ACC112 (cell line): Measurements from ENCODE around the gene RNASE8.
"Not testable (repeated sequence)": the region's sequence is repeated elsewhere in the genome, so short reads cannot be mapped to it uniquely, and the experiment has no call there.

ENCODE experiments used
- H2AFZ ChIP-seq: fragments of 200-600 bp; sonication (generic); one replicate; pipeline ENCODE4 v1.6.0; 2017; ENCODE audit warnings: antibody characterized with exemption, low read length; ENCODE audit not compliant: unreplicated experiment
- H3K27ac ChIP-seq: fragments of 200-600 bp; sonication (generic); 2 replicates; pipeline ENCODE4 v1.5.1; 2014; ENCODE audit warnings: low read depth, mild to moderate bottlenecking, antibody characterized with exemption, low read length, moderate library complexity
- H3K27me3 ChIP-seq: fragments of 200-600 bp; sonication (generic); 2 replicates; pipeline ENCODE4 v1.6.1; 2014; ENCODE audit warnings: mild to moderate bottlenecking, antibody characterized with exemption, low read length, moderate library complexity, mixed read lengths; ENCODE audit not compliant: insufficient read depth
- H3K36me3 ChIP-seq: fragments of 200-600 bp; sonication (generic); 2 replicates; pipeline ENCODE4 v1.6.1; 2016; ENCODE audit warnings: mild to moderate bottlenecking, antibody characterized with exemption, low read length, moderate library complexity, mixed read lengths; ENCODE audit not compliant: insufficient read depth
- H3K4me1 ChIP-seq: fragments of 200-600 bp; sonication (generic); one replicate; pipeline ENCODE4 v1.6.1; 2016; ENCODE audit warnings: low read length, mixed read lengths; ENCODE audit not compliant: insufficient read depth, unreplicated experiment, control insufficient read depth
- H3K4me3 ChIP-seq: fragments of 200-600 bp; sonication (generic); 2 replicates; pipeline ENCODE4 v1.5.1; 2014; ENCODE audit warnings: mild to moderate bottlenecking, low read depth, low read length
- H3K79me2 ChIP-seq: fragments of 200-600 bp; sonication (generic); one replicate; pipeline ENCODE4 v1.6.0; 2016; ENCODE audit warnings: low read length; ENCODE audit not compliant: control insufficient read depth, unreplicated experiment, insufficient read depth

The RNASE8 gene, protein sequence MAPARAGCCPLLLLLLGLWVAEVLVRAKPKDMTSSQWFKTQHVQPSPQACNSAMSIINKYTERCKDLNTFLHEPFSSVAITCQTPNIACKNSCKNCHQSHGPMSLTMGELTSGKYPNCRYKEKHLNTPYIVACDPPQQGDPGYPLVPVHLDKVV

DNA sequence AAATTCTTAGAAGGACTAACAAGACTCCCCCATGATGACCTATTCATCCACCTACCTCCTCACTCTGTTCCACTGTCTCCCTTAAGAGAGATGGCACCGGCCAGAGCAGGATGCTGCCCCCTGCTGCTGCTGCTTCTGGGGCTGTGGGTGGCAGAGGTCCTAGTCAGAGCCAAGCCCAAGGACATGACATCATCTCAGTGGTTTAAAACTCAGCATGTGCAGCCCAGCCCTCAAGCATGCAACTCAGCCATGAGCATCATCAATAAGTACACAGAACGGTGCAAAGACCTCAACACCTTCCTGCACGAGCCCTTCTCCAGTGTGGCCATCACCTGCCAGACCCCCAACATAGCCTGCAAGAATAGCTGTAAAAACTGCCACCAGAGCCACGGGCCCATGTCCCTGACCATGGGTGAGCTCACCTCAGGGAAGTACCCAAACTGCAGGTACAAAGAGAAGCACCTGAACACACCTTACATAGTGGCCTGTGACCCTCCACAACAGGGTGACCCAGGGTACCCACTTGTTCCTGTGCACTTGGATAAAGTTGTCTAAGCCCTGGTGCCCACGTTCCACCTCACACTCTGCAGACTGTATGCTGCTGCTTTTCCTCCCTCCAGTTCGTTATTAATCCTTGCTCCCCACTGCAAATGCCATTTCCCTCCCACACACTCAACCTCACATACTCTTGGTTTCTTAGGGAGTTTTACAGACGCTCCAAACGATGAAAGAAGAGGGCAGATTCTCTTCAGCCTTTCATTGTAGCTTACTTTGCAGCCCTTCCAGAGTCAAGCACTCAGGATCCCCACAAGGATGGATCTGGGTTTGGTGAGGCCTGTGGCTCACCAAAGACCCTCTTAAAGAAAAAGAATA lies at the start of gene RNASE8:
Gene RNASE8 (plus strand): TSS at position 20 of the 873 bp plus-strand sequence. CDS start 71 bp downstream, at position 91.
- no peaks in the 10 kb centered on the region for H3K79me2 ChIP-seq
- peaks cover 8% of the 10 kb centered on the region; the same call in 1 of the 2 replicates for H3K27me3 ChIP-seq
- H3K27ac ChIP-seq = no peak within 1 kb of the TSS
- H3K4me3 ChIP-seq = no peak within 1 kb of the TSS
- peaks cover 2% of the 10 kb centered on the region for H3K4me1 ChIP-seq
- H3K36me3 ChIP-seq = no peaks in the 10 kb centered on the region
- no peak within 1 kb of the TSS for H2AFZ ChIP-seq

DNA sequence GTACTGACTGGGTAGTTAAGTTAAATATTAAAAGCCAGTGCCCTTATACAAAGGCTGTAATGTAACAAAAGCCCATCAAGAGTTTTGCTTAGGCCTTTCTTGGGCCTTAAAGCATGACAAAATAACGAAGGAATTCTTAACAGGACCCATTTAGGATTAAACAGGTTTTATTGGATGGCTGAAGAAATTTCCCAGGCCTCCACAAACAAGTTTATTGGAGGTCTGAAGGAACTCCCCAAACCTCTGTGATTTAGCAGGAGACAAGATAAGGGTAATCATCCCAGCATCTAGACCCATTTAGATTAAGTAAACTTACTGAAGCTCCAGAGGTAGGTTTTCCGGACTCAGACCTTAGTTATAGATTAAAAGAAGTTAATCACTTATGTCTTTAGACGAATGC lies 47.9 kb upstream of the RNASE8 start:
- H3K36me3 ChIP-seq, H3K27ac ChIP-seq, H2AFZ ChIP-seq, H3K4me3 ChIP-seq, H3K4me1 ChIP-seq, H3K79me2 ChIP-seq: not testable (repeated sequence)
- peaks cover 26% of the 10 kb centered on the region for H3K27me3 ChIP-seq

- no peak overlapping the region for H3K27ac ChIP-seq
Measured at GRCh38 chr14:21011136-21011535, 46.5 kb upstream of the RNASE8 start.

DNA sequence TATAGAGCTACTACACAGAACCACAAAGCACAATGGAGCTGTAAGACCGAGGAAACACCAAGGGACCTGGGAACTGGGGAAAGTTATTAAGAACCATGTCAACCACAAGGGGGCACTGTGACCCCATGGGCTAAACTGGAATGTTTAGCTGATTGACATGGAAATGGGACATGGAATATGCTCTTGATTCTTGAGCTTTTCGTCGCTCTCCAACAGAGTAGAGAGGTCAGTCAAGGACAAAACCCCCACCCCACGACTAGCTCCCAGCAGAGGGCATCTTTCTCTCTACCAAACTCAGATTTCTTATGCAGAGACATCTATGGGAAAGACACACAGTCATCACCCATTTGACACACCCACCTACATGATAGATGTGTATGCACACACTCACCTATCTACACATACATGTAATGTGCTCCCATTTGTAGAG lies 42.8 kb upstream of the RNASE8 start:
- H3K4me3 ChIP-seq = no peak overlapping the region
- H2AFZ ChIP-seq = no peak overlapping the region
- no peaks in the 10 kb centered on the region for H3K36me3 ChIP-seq
- no peak overlapping the region for H3K27ac ChIP-seq
- H3K79me2 ChIP-seq = no peaks in the 10 kb centered on the region
- H3K27me3 ChIP-seq = peaks cover 45% of the 10 kb centered on the region
- no peaks in the 10 kb centered on the region for H3K4me1 ChIP-seq

More at GRCh38 chr14:21011136-21011535, 46.5 kb upstream of the RNASE8 start:
- no peaks in the 10 kb centered on the region for H3K36me3 ChIP-seq
- H3K27me3 ChIP-seq = peaks cover 30% of the 10 kb centered on the region
- H3K4me3 ChIP-seq = no peak overlapping the region
- no peaks in the 10 kb centered on the region for H3K4me1 ChIP-seq
- no peak overlapping the region for H2AFZ ChIP-seq
- no peaks in the 10 kb centered on the region for H3K79me2 ChIP-seq

GRCh38 chr14:21015312-21015711 lies 42.3 kb upstream of the RNASE8 start:
- no peaks in the 10 kb centered on the region for H3K4me1 ChIP-seq
- no peaks in the 10 kb centered on the region for H3K36me3 ChIP-seq
- H3K79me2 ChIP-seq = no peaks in the 10 kb centered on the region
- no peak overlapping the region for H3K4me3 ChIP-seq
- no peak overlapping the region for H3K27ac ChIP-seq
- no peak overlapping the region for H2AFZ ChIP-seq
- peaks cover 47% of the 10 kb centered on the region for H3K27me3 ChIP-seq

DNA sequence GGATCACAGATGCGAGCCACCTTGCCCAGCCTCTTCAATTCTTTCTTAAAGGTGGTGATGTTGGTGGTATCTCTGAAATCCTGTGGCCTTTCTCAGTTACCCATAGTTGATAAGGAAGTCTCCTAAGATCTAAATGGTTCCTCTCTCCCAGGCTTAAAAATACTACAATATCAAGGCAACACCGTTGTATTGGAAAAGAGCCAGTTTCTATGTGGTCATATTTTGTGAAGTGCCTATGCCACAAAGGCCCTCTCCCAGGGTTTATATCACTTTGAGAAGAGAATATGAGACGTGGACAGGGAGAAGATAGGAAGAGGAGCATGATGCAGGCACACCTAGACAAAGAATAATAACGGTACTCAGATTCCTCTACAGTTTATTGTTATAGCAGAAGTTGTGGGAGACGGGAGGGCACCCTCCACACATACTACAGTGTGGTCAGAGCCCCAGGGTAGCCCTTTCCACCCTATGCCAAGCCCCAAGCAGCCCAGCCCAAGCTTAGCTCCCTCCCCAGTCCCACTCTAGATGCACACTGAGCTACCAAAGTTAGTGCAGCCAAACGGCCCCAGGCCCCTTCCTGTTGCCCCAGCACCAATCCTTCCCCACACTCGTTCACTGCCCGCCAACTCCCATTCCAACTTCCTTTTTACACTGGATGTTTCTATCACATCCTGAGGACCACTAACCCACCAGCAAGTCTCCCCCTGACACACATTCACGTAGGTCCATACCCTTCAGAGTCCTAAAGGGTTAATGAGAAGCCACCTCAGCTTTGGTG lies 41.0 kb upstream of the RNASE8 start:
- no peaks in the 10 kb centered on the region for H3K4me1 ChIP-seq
- H3K36me3 ChIP-seq = no peaks in the 10 kb centered on the region
- H3K27ac ChIP-seq = no peak overlapping the region
- H3K4me3 ChIP-seq = no peak overlapping the region
- peaks cover 52% of the 10 kb centered on the region for H3K27me3 ChIP-seq
- no peak overlapping the region for H2AFZ ChIP-seq
- no peaks in the 10 kb centered on the region for H3K79me2 ChIP-seq

DNA sequence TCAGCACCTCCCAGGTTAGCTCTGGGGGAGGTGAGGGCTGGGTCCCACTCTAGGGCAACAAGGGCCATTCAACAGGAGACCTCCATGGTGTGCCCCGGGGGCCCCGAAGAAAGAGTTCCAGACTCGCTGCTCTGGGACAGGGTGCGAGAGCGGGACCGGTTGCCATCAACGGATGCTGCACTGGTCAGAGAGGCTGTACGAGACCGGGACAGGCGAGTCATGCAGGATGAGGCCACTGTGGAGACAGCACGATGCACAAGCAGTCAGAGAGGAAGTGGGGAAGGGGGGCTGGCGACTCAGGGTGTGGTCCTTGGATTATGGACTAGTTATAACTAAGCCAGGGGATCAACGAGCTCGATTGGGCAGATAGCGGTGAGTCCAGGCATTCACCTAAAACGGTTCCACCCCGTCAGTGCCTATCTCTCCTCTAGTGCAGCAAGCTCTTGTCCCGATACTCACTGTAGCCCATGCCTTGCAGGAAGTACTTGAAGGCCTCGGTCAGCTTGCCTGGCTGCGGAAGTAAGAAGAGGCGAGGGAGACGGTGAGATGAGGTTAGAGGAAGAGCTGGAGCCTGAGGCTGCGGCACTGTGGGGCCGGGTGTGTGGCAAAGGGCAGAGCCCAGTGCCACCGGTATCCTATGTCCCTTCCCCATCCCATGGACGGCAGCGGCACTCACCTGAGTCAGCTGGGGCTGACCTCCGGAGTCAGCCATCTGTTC lies 39.9 kb upstream of the RNASE8 start:
- peaks cover 54% of the 10 kb centered on the region for H3K27me3 ChIP-seq
- H3K4me3 ChIP-seq = no peak overlapping the region
- H3K4me1 ChIP-seq = no peaks in the 10 kb centered on the region
- no peaks in the 10 kb centered on the region for H3K36me3 ChIP-seq
- H2AFZ ChIP-seq = no peak overlapping the region
- no peak overlapping the region for H3K27ac ChIP-seq
- H3K79me2 ChIP-seq = no peaks in the 10 kb centered on the region

- Histone ChIP-seq H3K4me3 (no peak overlapping the region), H3K4me1 (no peaks in the 10 kb centered on the region), H2AFZ (no peak overlapping the region), H3K27ac (no peak overlapping the region), H3K36me3 (no peaks in the 10 kb centered on the region), H3K79me2 (no peaks in the 10 kb centered on the region), H3K27me3 (peaks cover 54% of the 10 kb centered on the region)
Measured at GRCh38 chr14:21018286-21018685, 39.3 kb upstream of the RNASE8 start.

- Histone ChIP-seq H3K36me3 (no peaks in the 10 kb centered on the region), H3K79me2 (no peaks in the 10 kb centered on the region), H2AFZ (no peak overlapping the region), H3K4me3 (no peak overlapping the region), H3K27ac (no peak overlapping the region), H3K4me1 (no peaks in the 10 kb centered on the region), H3K27me3 (peaks cover 56% of the 10 kb centered on the region)
Measured at GRCh38 chr14:21018781-21019180, 38.8 kb upstream of the RNASE8 start.

- Histone ChIP-seq H3K4me3 (no peak overlapping the region), H2AFZ (no peak overlapping the region), H3K27ac (no peak overlapping the region), H3K4me1 (no peaks in the 10 kb centered on the region), H3K27me3 (peaks cover 62% of the 10 kb centered on the region), H3K36me3 (no peaks in the 10 kb centered on the region), H3K79me2 (no peaks in the 10 kb centered on the region)
Measured at GRCh38 chr14:21019366-21019765, 38.3 kb upstream of the RNASE8 start.
